HG02973 (cell line): Measurements from ENCODE around the gene R3HDM4.

ENCODE experiments used
- ATAC-seq: cut with Tn5 transposase; IDR thresholded peaks from one replicate; pipeline ENCODE4 v1.9.1; 2021; ENCODE audit warnings: moderate library complexity; ENCODE audit not compliant: unreplicated experiment

The R3HDM4 gene

GRCh38 chr19:917323-918151 lies 4.5 kb upstream of the R3HDM4 start, which contains the start of gene KISS1R:
KISS1R (plus strand) TSS chr19:917333; CDS start chr19:917503, 170 bp downstream.
- ATAC-seq: no peak

- no peak for ATAC-seq
Measured at GRCh38 chr19:916645-917322, 3.8 kb upstream of the R3HDM4 start.

DNA sequence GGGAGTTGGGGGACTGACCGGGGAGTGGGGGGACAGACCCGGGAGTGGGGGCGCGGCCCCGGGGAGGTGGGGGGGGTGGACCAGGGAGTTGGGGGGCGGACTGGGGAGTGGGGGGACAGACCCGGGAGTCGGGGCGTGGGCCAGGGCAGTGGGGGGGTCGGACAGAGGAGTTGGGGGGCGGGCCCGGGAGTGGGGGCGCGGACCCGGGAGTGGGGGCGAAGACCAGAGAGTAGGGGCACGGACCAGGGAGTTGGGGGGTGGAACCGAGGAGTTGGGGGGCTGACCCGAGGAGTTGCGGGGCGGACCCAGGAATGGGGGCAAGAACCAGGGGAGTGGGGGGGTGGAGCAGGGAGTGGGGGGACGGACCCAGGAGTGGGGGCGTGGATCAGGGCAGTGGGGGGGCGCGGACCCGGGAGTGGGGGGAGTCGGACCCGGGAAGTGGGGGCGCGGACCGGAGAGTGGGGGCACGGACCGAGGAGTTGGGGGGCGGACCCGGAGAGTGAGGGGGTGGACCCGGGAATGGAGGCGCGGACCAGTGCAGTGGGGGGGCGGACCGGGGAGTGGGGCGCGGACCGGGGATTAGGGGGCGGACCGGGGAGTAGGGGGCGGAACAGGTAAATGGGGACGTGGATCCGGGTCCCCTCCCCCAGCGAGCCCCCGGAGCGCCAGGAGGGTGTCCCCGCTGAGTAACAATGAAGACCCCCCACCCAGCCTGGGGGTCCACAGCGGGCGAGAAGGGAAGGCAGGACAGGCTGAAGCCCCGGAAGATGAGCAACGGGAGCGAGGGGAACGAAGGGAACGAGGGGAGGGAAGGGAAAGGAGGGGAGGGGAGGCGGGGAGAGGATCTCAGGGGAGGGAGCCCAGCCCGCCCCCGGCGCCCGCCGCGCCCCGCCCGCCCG lies 589 bp downstream of the R3HDM4 start:
- ATAC-seq: no peak

- no peak for ATAC-seq
Measured at GRCh38 chr19:911197-912033, 1.6 kb downstream of the R3HDM4 start.

DNA sequence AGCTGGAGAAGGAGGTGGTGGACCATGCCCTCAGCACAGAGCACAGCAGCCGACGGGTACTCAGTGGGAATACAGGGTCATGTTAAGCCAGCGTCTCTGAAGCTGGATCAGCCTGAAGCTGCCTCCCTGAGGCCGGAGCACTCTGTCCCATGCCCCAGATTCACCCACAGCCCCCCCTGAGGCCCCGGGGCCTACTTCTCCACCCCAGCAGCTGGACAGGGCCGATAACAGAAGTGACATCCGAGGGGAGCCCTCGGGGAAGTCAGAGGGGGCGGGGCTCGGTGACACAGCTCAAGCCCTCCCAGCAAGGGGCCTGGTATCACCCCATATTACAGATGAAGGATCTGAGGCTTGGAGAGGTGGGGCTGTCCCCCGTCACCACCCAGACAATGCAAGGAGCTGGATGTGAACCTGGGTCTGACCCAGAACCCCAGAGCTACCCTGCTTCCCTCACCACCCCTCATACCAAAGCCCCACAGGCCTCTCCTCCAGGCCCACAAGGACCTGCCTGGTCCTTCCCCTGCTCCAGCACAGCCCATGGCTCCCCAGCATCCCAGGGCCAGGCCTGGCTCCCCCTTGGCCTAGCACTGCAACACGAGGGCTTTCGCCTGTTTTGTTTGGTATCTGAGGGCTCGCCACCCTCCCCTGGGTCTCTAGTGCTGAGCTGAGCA lies 5.7 kb downstream of the R3HDM4 start:
- no peak for ATAC-seq

- ATAC-seq: no peak
Measured at GRCh38 chr19:906480-906879, 6.5 kb downstream of the R3HDM4 start.

DNA sequence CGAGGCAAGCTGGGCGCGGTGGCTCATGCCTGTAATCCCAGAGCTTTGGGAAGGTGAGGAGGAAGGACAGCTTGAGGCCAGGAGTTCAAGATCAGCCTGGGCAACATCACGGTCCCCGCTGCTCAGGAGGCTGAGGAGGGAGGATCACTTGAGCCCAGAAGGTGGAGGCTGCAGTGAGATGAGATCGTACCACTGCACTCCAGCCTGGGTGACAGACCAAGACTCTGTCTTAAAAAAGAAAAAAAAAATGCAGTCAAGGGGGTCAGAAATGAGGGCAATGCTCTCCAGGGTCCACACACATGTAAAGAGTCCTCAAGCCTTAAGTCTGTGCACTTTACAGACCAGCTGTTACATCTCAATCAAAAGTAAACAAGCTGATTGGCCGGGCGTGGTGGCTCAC lies 8.5 kb downstream of the R3HDM4 start:
- ATAC-seq: no peak

GRCh38 chr19:903266-903797 lies 9.7 kb downstream of the R3HDM4 start:
- no peak for ATAC-seq

DNA sequence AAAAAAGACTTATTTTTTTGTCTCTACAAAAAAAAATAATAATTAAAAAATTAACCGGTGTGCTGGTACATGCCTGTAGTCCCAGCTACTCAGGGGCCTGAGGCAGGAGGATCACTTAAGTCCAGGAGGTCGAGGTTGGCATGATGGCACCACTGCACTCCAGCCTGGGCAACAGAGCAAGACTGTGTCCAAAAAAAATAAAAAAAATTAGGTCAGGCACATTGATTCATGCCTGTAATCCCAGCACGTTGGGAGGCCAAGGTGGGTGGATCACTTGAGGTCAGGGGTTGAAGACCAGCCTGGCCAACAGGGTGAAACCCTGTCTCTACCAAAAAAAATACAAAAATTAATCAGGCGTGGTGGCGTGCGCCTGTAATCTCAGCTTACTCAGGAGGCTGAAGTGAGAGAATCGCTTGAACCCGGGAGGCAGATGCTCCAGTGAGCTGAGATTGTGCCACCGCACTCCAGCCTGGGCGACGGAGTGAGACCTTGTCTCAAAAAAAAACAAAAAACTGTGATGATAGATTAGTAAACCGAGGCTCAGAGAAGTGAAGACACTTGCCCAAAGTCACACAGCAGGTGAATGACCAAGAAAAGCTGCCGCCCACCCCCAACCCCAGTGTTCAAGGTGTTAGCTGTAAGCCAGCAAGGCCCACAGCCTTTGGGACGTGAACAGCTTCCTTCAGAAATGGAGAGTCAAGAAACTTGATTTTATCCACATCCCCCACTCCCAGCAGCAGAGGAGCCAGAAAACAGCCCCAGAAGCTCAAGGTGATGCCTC lies 10.4 kb downstream of the R3HDM4 start:
- ATAC-seq: no peak

GRCh38 chr19:902093-902370 lies 11.0 kb downstream of the R3HDM4 start:
- no peak for ATAC-seq

GRCh38 chr19:901216-902092 lies 11.6 kb downstream of the R3HDM4 start:
- no peak for ATAC-seq

DNA sequence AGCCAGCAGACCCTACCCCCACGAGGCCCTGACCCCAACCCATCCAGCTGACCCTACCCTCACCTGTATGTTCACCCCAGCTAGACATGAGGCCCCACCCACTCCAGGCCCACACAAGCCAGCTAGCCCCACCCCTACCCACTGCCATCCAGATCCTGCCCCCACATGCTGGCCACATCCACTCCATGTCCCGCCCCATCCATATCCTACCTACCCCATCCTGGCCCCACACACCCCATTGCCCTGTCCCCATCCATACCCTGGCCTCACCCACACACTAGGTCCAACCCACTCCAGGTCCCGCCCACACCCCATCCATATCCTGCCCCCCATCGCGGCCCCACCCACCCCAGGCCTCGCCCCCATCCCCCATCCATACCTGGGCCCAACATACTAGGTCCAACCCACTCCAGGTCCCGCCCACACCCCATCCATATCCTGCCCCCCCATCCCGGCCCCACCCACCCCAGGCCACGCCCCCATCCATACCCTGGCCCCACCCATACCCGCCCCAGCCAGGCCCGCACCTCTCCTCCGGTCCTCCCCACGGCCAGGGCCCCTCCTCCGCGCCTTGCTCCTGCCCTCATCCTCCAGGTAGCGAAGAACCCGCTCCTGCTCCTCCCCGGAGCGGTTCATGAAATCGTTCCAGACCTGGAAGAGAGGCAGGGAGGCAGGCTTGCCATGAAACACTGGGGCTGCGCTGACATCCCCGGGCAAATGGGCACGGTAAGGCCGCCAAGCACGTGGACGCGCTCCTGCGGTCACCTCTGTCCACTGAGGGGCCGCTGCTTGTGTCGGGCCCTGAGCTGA lies 12.5 kb downstream of the R3HDM4 start:
- no peak for ATAC-seq

DNA sequence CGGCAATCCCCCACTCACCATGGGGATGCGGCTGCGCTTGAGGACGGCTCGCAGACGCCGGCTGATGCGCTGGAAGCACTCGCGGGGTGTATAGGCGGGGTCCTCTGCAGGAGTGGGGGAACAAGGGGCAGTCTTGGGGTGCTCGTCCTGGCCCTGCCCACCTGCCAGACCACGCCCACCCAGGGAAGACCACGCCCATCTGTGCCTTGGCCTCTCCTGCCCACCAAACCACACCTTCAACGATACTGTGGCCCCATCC lies 13.0 kb downstream of the R3HDM4 start:
- ATAC-seq: no peak

DNA sequence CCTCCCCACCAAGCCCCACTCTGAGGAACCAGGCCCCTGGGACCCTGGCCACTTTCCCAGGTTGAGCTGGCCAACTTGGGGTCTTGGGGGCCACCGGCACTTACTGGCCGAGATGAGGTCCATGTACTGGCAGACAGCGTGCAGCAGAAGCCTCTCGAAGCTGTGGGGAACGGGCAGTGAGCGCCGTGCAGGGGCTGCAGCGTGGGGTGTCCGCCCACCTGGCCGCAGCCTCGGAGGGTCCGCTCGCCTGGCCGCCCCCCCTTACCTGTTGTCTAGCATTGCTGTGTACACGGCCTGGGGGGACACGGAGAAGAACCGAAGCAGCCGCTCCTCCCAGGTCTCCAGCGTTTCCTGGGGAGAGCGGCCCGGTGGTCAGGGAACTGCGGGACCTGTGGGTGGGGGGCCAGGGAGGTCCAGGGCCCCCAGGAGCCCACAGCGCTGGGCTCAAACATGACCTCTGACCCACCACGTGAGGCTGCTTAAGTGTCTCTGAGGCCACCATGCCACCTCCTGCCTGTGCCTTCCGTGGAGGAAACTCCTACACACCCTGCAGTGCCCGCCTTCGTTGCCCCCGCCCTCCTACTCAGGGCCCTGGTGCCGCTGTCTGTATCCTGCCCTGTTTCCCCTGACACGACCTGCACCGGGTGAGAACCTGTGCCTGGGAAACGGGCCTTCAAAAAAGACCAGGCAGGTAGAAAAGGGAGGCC lies 13.5 kb downstream of the R3HDM4 start:
- no peak for ATAC-seq

DNA sequence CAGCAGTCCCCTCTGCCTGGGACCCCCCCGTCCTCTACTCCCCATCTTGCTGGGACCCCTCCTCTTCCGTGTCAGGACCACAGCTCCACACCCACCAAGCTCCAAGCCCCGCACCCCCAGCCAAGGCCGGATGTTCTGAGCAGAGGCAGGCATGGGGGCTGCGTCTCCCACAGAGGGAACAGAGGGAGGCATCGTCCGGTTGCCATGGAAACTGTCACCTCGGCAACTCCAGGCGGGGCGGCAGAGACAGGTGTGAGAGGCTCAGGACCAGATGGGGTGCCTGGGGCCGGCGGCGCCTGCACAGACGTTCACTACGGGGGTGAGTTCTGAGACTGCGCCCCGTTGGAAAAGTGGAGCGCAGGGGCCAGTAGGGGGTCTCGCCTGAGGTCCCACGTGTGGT lies 14.4 kb downstream of the R3HDM4 start:
- no peak for ATAC-seq

DNA sequence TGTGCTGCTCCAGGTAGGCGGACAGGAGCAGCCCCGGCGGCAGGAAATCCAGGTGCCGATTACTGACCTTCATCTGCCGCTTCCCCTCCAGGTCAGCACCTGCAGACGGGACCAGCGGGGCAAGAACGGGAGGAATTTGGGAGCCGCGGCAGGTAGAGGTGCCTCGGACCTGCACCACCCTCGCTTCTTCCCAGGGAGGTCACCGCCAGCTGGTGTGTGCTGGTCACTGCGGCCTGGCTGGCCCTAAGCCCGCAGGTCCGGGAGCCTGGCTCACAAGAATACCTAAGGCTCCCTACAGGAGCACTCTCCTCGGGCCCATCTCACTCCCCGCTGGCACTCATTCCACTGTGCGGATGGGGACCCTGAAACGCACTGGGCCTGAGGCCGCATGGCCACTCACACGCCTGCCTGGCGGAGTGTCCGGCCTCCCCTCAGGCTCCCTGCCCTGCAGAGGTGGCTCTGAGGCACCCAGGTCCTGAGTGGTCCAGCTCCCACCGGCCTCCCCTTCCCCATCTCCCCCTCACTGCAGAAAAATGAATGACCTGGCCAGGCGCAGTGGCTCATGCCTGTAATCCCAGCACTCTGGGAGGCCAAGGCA lies 15.5 kb downstream of the R3HDM4 start:
- no peak for ATAC-seq

DNA sequence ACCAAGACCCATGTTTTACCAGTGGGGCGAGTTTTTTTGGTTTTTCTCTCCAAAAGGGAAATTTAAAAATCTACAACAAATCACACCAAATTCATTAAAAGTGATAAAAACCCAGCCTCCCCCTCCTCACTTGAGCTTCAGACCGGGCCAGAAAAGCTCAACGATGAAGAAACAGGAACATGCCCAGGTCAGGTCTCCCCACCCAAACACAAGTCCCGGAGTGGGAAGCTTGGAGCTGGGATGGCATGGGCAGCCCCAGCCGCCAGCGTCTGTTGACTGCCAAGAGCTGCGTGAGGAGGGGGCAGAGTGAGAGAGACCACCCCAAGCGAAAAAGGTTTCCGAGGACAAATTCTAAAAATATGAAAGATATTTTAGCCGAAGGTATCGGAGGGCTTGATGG lies 16.0 kb downstream of the R3HDM4 start:
- ATAC-seq: no peak
